ENCODE results near the gene SLC35F1.

DNA sequence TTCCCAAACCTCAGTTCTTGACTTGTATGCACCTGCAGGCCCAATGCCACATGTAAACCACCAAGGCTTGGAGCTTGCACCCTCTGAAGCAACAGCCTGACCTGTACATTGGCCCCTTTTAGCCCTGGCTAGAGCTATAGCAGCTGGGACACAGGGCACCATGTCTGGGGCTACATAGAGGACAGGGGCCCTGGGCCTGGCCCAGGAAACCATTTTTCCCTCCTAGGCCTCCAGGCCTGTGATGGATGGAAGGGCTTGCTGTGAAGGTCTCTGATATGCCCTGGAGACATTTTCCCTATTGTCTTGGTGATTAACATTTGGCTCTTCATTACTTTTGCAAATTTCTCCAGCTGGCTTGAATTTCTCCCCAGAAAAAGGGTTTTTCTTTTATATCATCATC is 64.6 kb downstream of the SLC35F1 start:
- TF ChIP-seq CTCF (IDR thresholded peaks at IDR 0.05) (no peak), POLR2A (IDR thresholded peaks at IDR 0.05) (no peak)

Data from testis (tissue), 2 donors.